ENCODE measurements around the gene ZNF236. TPM values are rescaled to one million over a fixed set of nuclear protein-coding genes. Genes with fewer than 3 reads are reported as not detected.
"Not testable (repeated sequence)": the region's sequence is repeated elsewhere in the genome, so short reads cannot be mapped to it uniquely, and the experiment has no call there.

The ZNF236 gene
- total RNA-seq, 1 donor from 2014 or later = 6.5 TPM

- DNase-seq (ENCODE audit: low read depth in 2 of 2) = no peak
These were observed 165.9 kb downstream of the ZNF236 start for GRCh38 chr18:76988031-76988826.

GRCh38 chr18:76988827-76989646, 166.7 kb downstream of the ZNF236 start:
- no peak for DNase-seq (ENCODE audit: low read depth in 2 of 2)

- DNase-seq (ENCODE audit: low read depth in 2 of 2) = no peak
These were observed 167.4 kb downstream of the ZNF236 start for GRCh38 chr18:76989647-76990190.

GRCh38 chr18:76990343-76991020, 168.1 kb downstream of the ZNF236 start:
- not testable (repeated sequence) for DNase-seq (ENCODE audit: low read depth in 2 of 2)

GRCh38 chr18:76991021-76991688, 168.8 kb downstream of the ZNF236 start:
- no peak for DNase-seq (ENCODE audit: low read depth in 2 of 2)

- no peak for DNase-seq (ENCODE audit: low read depth in 2 of 2)
These were observed 170.1 kb downstream of the ZNF236 start for GRCh38 chr18:76992226-76993084.

- no peak for DNase-seq (ENCODE audit: low read depth in 2 of 2)
These were observed 170.7 kb downstream of the ZNF236 start for GRCh38 chr18:76993085-76993382.

- DNase-seq (ENCODE audit: low read depth in 2 of 2) = no peak
These were observed 171.2 kb downstream of the ZNF236 start for GRCh38 chr18:76993573-76993972.

GRCh38 chr18:76994086-76994654, 171.8 kb downstream of the ZNF236 start:
- DNase-seq (ENCODE audit: low read depth in 2 of 2) = no peak

- DNase-seq (ENCODE audit: low read depth in 2 of 2) = no peak
These were observed 173.5 kb downstream of the ZNF236 start for GRCh38 chr18:76995896-76996295.

GRCh38 chr18:76996429-76996828, 174.1 kb downstream of the ZNF236 start:
- no peak for DNase-seq (ENCODE audit: low read depth in 2 of 2)

GRCh38 chr18:76997951-76998808, 175.8 kb downstream of the ZNF236 start:
- no peak for DNase-seq (ENCODE audit: low read depth in 2 of 2)

GRCh38 chr18:76999077-76999476, 176.7 kb downstream of the ZNF236 start:
- DNase-seq (ENCODE audit: low read depth in 2 of 2) = no peak

GRCh38 chr18:77000527-77000926, 178.2 kb downstream of the ZNF236 start:
- DNase-seq (ENCODE audit: low read depth in 2 of 2) = peak; percentile 54 to 59

GRCh38 chr18:77001041-77001440, 178.7 kb downstream of the ZNF236 start:
- DNase-seq (ENCODE audit: low read depth in 2 of 2) = no peak

- no peak for DNase-seq (ENCODE audit: low read depth in 2 of 2)
These were observed 179.6 kb downstream of the ZNF236 start for GRCh38 chr18:77001979-77002378.

- no peak for DNase-seq (ENCODE audit: low read depth in 2 of 2)
These were observed 180.1 kb downstream of the ZNF236 start for GRCh38 chr18:77002496-77002895.

GRCh38 chr18:77003316-77003715, 181.0 kb downstream of the ZNF236 start:
- DNase-seq (ENCODE audit: low read depth in 2 of 2) = no peak
